Dermis microvascular lymphatic vessel endothelial cell (primary cell): Measurements from ENCODE around the gene TP53I13. TPM values are rescaled to one million over a fixed set of nuclear protein-coding genes. Genes with fewer than 3 reads are reported as not detected.
"Not testable (repeated sequence)": the region's sequence is repeated elsewhere in the genome, so short reads cannot be mapped to it uniquely, and the experiment has no call there.

Experiments used
- DNase-seq, 2 donors: peaks; one replicate each; pipeline versions ENCODE4 v3.0.0 to v3.0.0-alpha.2; 2010; ENCODE audit warnings: low read depth in 2 of 2
- total RNA-seq: library from RNA; depleted of rRNA; stranded (reverse); fragments of >200 nt; gene quantifications from 2 replicates; pipeline ENCODE4 v1.2.1, GENCODE V29; 2014

Gene TP53I13, protein sequence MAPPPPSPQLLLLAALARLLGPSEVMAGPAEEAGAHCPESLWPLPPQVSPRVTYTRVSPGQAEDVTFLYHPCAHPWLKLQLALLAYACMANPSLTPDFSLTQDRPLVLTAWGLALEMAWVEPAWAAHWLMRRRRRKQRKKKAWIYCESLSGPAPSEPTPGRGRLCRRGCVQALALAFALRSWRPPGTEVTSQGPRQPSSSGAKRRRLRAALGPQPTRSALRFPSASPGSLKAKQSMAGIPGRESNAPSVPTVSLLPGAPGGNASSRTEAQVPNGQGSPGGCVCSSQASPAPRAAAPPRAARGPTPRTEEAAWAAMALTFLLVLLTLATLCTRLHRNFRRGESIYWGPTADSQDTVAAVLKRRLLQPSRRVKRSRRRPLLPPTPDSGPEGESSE
- 20.0 and 29.8 TPM in 2 replicates for total RNA-seq

DNA sequence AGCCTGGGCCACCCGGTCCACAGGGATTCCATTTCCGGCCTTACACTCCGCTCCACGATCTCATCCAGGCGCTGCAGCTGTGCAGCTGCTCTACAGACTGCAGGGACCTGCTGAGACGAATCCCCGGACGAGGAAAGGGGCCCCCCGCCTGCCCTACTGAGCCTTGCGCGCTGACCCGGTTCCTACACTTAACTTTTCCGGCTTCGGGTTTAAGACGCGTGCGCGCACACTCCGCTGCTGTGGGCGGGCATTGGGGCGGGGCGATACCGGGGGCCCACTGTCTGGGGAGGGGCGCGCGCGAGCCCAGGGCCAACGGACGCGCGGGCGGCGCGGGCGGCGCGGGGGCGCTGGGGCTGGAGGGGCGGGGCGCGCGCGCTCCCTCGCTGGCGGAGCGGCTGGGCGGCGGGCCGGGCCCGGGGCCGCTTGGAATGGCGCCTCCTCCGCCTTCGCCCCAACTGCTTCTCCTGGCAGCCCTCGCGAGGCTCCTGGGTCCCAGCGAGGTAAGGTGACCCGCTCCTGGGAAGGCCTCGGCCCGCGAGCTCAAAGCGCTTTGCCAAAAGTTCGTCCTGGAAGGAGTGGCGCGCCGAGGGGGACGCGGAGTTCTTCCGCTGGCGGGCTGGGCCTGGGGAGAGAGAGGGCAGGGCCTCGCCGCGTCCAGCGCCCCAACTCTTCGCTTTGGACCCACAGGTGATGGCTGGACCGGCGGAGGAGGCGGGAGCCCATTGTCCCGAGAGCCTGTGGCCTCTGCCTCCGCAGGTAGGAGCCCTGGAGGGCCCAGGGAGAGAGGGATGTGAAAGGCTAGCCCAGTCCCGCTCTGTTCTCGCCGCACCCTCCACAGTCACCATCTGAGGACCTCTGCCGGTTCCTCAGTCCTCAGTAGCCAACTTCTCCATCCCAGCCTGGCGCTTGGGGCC lies at the start of gene TP53I13:
Gene TP53I13 (plus strand): TSS at position 371 of the 914 bp plus-strand sequence. CDS start 58 bp downstream, at position 429.
- peak in 1 of 2 donors; percentile 85 for DNase-seq

DNA sequence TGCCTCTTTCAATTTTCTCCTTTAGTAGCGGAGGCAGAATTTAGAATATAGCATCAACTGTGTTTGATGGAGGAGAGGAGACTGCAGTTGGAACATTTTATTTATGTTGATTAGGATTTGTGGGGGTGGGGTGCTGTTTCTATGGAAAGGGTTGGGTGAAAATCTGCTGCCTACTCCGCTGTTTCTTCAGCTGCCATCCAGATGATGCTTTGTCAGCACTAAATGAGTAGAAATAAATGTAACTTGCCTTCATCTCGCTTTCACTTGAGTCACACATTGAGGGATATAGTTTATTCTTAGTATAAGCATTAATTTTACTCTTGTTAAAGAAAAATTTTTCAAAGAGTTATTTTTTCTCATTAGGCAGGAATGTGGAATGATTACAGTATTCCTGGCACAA lies 43.8 kb upstream of the TP53I13 start:
- no peak for DNase-seq

DNA sequence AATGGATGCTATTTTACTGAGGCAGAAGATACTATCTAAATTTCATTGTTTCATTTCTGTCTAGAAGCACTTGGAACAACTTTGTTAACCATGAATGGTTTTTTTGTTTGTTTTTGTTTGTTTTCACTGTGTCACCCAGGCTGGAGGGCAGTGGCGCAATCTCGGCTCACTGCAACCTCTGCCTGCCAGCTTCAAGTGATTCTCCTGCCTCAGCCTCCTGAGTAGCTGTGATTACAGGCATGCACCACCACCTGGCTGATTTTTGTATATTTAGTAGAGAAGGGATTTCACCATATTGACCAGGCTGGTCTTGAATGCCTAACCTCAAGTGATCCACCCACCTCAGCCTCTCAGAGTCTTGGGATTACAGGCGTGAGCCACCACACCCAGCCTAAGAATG lies 42.2 kb upstream of the TP53I13 start:
- DNase-seq = no peak

DNA sequence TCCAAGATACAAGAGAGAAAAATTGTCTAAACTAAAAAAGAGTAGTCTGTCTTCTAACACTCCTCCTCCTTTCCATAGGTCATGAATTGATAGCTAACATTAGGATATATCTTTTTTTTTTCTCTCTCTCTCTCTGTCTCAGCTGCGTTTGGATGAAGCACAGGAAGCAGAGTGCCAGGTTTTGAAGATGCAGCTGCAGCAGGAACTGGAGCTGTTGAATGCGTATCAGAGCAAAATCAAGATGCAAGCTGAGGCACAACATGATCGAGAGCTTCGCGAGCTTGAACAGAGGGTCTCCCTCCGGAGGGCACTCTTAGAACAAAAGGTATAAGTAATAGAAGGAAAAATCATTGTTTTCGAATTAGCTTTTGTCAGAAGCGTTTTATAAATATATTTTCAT lies 34.5 kb upstream of the TP53I13 start:
- DNase-seq = no peak

DNA sequence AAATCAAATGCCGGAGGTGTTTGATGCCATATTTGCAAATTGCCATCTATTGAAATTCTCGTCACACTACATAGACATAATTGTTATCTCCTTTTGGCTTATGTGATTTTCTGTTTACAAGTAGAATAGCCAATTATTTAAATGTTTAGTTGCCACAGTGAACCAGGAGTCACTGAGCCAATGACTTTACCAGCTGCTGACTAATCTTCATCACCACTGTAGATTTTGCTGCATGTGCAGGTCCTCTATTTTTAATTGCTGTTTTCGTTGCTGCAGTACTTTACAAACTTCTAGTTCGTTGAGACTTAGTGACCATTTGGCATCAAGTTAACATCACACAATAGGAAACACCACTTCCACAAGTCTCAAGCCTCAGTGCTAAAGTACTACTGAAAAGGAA lies 24.4 kb upstream of the TP53I13 start:
- no peak for DNase-seq

DNA sequence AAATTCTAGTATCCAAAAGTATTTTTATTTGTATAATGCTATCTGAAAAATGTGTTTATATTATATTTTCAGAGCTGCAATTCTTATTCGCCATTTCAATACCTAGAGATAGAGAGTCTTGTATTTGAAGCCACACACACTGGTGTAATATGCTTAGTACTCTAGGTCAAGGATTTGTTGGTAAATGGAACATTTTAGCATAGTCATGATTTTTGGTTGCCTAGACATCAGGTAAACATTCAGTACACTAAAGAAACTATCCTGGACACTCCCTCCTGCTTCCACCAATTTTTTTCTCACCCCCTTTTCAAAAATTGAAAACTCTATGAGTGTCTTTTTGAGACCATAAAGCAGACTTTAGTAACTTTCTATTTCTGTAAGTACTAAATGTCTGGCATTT lies 22.4 kb upstream of the TP53I13 start:
- peak in 1 of 2 donors; percentile 27 for DNase-seq

DNA sequence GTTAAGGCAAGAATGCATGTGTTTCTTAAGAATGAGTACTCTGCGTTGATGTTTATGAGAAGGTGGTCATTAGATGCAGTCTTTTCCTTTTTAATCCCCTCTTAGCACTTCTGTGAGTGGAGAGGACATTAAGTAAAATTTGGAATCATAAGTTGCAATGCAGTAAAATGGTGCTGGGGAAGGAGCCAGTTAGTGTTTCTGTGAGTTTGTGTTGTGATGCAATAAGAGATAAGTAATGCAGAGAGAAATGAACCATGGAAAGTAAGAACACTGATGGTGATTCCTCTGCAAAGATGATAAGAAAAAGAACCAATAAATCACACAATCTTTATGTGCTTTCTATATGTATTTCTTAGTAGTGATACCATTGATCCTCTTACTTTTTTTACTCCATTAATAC lies 21.7 kb upstream of the TP53I13 start:
- DNase-seq = no peak

DNA sequence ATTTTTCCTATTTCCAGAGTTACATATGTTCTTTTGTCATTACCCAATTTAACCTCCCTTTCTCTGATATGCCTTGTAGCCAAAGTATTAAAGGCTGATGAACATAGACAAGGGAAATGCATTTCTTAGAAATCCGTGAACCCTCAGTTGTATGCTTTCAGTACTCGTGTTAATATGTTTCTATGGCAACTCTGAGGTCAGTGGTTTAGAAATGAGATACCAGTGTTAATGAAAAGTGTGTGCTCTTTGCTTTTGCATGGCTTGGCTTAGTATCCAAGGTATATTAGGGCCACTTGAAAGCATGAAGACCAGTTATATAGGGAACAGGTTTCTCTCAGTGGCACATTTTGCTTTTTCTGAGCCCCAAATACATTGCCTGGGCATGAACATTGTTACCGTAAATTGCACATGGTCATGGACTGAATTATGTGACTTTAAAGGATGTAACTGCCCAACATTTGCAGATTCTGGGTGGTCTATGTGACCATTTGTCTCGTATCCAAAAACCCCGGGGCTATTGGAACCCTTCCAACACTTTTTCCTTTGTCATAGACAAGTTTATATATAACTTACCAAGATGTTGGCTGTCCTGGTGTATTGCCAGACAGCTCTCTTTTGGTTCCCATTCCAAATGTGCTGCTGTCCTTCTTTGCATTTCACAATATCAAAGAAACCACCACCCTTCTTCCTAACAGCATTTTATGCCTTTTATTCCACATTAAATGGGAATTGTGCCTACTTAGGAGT lies 19.2 kb upstream of the TP53I13 start:
- no peak for DNase-seq

DNA sequence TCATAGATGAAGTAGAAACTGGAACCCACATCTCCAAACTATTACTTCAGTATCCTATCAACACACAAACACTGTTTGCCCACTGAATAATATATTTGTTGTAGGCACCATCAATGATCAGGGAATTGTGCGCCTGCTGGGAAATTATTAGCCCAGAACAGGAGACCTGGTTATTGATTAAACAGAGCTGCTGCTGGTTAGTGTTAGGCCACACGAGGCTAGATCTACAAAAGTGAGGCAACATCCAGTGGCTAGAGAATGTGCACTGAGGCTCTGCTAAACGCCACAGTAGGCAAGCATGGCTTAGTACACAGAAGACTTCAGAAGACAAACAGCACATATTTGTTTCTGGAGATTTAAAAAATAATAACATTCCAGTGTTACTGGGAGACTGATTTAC lies 12.7 kb upstream of the TP53I13 start:
- DNase-seq = no peak

DNA sequence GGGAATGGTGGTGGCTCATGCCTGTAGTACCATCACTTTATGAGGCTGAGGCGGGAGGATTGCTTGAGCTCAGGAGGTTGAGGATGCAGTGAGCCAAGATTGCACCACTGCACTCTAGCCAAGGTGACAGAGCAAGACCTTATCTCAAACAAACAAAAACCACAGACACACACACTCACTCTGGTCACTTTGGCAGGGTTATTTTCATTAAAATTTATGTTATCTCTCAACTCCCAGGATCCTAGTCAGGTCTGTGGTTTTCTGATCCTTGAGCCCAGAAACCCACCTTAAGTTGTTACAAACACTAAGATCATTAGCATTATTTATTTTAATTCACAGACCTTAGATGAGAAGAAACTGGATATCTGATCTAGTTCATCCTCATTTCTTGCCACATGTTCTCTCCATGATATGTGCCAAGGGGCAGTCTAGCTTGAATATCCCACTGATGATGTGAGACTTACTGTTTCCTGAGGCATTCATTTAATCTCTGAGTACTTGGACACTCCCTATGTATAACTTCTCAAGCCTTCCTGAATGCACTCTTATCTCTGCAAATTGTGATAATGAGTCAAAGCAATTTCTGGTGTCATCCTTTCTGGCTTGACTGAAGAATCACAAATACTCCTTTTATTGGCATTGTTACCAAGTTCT lies 11.3 kb upstream of the TP53I13 start:
- DNase-seq = no peak

DNA sequence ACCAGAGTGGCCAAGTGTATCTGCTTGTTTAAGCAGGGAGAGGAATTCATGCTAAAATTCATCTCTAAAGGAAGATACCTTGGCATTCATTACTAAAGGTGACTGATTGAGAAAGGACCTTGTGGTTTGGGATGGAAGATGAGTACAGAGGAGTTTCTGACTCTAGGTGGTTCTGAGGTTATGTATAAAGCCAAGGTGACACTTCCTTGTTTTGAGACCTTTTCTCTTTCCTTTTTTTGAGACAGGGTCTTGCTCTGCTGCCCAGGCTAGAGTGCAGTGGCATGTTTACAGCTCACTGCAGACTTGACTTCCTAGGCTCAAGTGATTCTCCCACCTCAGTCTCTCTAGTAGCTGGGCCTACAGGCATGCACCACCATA lies 10.8 kb upstream of the TP53I13 start:
- DNase-seq = no peak

DNA sequence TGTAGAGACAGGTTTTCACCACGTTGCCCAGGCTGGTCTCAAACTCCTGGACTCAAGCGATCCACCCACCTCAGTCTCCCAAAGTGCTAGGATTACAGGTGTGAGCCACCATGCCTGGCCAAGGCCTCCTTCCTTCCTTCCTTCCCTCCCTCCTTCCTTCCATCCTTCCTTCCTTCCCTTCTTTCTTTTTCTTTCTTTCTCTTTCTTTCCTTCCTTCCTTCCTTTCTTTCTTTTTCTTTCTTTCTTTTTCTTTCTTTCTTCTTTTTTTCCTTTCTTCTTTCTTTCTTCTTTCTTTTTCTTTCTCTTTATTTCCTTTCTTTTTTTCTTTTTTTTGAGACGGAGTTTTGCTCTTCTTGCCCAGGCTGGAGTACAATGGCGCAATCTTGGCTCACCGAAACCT lies 10.4 kb upstream of the TP53I13 start:
- DNase-seq = not testable (repeated sequence)

DNA sequence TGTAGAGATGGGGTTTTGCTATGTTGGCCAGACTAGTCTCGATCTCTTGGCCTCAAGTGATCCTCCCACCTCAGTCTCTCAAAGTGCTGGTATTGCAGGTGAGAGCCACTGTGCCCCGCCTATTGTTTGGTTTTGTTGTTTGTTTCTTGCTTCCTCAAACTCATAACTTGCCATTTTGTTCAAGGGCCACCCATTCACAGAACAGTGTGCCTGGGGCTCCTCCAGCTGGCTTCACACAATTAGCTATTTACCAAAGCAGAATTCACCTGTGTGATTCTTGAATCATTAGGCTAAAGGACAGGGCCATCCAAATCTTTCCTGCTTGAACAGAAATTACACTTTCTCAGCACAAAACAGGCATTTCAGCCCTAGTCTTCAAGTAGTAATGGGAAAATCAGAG lies 8.9 kb upstream of the TP53I13 start:
- no peak for DNase-seq

DNA sequence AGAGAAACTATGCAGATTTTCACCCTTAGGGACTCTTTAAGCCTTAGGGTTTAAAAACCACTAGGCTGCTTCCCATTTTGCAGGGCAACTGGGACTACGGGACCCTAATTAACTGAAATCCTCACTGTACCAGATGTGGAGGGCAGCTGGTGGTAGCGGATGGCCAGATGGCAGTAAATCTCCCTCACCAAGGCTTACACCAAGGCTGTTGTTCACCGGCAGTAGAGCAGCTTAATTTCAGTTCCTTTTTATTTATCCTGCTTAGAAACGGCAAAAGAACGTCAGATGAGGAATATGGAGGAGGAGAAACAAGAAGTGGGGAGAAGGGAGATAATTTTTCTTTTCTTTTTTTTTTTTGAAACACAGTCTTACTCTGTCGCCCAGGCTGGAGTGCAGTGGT lies 8.2 kb upstream of the TP53I13 start:
- no peak for DNase-seq

DNA sequence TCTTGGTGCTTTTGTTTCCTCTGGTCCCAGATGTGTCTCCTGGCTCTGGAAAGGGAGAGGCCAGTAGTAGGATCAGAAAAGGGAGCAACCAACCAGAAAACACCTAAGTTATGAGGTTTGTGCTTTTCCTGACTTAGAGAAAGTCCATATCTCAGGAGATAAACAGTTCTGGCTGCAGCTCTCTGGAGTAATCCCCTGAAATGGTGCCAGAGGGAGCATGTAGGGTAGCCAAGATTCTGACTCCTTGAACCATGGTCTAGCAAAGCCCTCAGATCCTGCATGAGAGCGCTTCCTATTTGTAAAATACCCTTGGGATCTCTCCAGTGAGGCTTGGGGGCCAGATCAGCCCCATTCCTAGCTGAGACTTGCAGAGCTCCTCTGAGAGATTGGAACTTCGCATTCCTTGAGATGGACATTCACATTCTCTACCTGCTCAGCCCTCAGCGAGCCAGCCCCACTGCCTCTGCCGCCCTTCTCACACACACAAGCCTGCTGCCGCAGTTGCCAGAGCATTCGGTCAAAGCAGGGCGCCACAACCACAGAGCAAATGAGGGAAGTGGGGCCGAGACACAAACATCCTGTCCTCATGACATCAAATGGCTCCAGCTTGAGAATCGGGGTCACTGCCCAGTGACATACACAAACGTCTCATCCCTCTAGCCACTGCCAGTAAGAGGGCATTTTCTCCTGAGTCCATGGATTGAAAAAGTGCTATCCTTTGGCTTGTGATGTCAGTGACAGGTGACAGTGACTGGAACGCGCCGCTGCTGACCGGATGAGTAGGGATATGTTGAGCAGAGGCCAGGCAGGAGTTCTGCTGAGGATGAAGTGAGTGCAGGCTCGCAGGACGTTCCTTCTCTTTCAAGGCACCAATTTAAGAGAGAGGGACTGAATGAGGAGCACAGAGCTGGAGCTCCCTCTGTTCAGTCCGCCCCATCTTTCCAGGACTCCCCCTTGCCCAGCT lies 6.7 kb upstream of the TP53I13 start:
- DNase-seq = no peak

DNA sequence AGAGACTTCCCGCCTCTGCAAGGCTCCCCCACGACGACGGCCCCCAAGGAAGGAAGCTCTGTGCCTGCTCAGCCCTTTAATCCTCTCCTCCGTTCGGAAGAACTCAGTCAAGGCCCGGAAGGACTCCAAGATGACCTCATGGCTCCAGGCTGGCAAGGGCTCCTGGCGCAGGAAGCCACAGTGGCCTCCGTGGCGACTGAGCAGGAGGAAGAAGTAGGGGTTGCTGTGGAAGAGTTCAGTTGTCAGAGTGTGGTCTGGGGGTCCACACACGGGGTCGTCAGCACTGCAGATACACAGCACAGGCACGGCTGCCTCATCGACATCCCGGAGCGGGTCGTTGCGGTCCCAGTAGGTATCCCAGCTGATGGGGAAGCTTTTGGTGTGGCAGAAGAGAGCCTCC lies 5.9 kb upstream of the TP53I13 start:
- DNase-seq = no peak

DNA sequence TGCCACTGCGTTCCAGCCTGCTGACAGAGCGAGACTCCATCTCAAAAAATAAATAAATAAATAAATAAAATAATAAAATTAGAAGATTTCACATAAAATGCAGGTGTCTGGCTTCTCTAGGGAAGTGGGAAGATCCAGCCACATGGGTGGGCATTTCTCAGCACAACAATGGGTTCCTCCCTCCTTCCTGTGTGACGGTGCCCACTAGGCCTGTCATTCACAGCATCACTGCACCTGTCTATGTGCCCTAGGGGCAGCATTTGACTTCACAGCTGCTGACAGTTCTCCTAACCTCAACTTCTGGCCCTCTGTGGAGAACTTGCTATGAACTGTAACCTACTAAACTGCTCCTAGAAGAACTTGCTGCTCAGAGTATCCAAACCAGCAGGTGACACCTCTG lies 4.7 kb upstream of the TP53I13 start:
- DNase-seq = no peak

DNA sequence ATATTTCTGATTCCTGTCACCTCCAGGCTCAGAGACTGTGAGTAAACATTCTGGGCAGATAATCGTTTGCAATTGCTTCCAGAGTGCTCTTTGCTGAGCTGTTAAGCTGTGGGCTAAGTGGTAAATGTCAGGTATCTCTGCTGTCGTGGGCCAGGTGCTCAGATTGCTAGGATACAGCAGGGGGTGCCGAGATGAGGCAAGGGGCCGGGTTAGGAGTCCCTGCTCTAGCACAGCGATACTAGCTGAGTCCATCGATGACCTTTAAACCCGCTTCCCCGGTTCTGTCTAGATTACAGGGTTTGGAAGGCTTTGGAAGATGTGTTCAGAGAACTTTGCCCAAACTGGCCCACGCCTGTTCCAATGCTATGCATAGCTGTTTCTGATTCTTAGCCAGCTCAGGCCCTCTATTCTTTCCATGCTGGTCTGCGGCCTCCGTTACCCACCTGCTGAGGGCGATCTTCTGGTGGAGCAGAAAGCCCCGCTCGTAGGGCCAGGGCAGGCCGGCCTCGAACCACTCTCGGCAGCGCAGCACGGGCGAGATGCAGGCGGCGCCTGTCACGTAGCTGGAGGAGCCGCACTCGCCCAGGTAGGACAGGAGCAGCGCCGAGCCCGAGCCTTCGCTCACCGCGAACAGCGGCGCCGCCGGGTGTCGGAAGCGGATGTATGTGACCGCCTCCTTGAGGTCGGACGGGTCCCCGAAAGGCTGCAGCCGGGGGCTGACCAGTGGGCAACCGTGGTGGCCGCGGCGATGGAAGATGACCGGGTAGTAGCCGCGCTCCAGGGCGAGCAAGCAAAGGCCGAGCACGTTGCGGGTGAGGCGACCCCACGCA lies 2.6 kb upstream of the TP53I13 start:
- no peak for DNase-seq
